NB4 (cell line): ENCODE results near the gene SMIM10L2A.

Source experiments
- MYC ChIP-seq: IDR thresholded peaks from 2 replicates; pipeline ENCODE4 v1.6.1; 2011; ENCODE audit warnings: low read depth, low read length
- POLR2A ChIP-seq: IDR thresholded peaks from 2 replicates; pipeline ENCODE4 v1.6.1; 2011; ENCODE audit warnings: mild to moderate bottlenecking; ENCODE audit not compliant: insufficient read length; ENCODE audit errors: extremely low read depth
- TF ChIP-seq, protein P1 (sequence below): IDR thresholded peaks from one replicate; pipeline ENCODE4 v1.5.1; 2012; ENCODE audit warnings: low read depth, low read length
- TF ChIP-seq, protein P2 (sequence below): IDR thresholded peaks from 2 replicates; pipeline ENCODE4 v1.6.1; 2011; ENCODE audit warnings: low read depth, low read length

DNA sequence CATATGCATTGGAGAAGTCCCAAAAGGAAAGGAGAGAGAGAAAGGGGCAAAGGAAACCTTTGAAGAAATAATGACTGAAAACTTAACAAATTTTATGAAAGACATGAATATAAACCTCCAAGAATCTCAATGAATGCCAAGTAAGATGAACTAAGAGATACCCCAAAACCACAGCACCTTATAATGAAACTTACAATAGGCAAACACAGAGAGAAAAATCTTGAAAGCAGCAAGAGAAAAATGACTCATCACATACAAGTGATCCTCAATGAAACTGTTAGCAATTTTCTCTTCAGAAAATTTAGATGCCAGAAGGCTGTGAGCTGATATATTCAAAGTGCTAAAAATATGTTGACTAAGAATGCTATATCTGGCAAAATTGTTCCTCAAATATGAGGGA is 10.1 kb downstream of the SMIM10L2A start:
- TF ChIP-seq, protein P1, sequence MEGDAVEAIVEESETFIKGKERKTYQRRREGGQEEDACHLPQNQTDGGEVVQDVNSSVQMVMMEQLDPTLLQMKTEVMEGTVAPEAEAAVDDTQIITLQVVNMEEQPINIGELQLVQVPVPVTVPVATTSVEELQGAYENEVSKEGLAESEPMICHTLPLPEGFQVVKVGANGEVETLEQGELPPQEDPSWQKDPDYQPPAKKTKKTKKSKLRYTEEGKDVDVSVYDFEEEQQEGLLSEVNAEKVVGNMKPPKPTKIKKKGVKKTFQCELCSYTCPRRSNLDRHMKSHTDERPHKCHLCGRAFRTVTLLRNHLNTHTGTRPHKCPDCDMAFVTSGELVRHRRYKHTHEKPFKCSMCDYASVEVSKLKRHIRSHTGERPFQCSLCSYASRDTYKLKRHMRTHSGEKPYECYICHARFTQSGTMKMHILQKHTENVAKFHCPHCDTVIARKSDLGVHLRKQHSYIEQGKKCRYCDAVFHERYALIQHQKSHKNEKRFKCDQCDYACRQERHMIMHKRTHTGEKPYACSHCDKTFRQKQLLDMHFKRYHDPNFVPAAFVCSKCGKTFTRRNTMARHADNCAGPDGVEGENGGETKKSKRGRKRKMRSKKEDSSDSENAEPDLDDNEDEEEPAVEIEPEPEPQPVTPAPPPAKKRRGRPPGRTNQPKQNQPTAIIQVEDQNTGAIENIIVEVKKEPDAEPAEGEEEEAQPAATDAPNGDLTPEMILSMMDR: no peak
- no peak for TF ChIP-seq POLR2A
- TF ChIP-seq, protein P2, sequence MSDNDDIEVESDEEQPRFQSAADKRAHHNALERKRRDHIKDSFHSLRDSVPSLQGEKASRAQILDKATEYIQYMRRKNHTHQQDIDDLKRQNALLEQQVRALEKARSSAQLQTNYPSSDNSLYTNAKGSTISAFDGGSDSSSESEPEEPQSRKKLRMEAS: no peak
- no peak for TF ChIP-seq MYC
